Neural cell (in vitro differentiated cells): ENCODE data around the gene METTL3.

Experiments used
- CTCF ChIP-seq: fragments of 450-650 bp; IDR thresholded peaks from 2 replicates; pipeline ENCODE4 v1.5.1; 2014; ENCODE audit warnings: antibody characterized with exemption, mild to moderate bottlenecking, moderate library complexity; ENCODE audit not compliant: poor library complexity, severe bottlenecking
- EZH2 ChIP-seq: fragments of 200-600, 300-800 bp; shearing (Covaris generic), sonication (generic); IDR thresholded peaks from 2 replicates; pipeline ENCODE4 v1.6.1; 2014; ENCODE audit warnings: antibody characterized with exemption, low read length, borderline replicate concordance, mild to moderate bottlenecking; ENCODE audit not compliant: insufficient read depth, poor library complexity, severe bottlenecking
- POLR2AphosphoS5 ChIP-seq: IDR thresholded peaks from 2 replicates; pipeline ENCODE4 v1.6.1; 2012
- RAD21 ChIP-seq: fragments of 450-650 bp; conservative IDR thresholded peaks from 2 replicates; pipeline ENCODE4 v1.6.1; 2014; ENCODE audit warnings: antibody characterized with exemption, mild to moderate bottlenecking, moderate library complexity
- SMC3 ChIP-seq: fragments of 450-650 bp; conservative IDR thresholded peaks from 2 replicates; pipeline ENCODE4 v1.6.1; 2014; ENCODE audit warnings: antibody characterized with exemption, mild to moderate bottlenecking, moderate library complexity; ENCODE audit not compliant: poor library complexity

GRCh38 chr14:21534576-21534975, 23.4 kb upstream of the METTL3 start:
- TF ChIP-seq CTCF (no peak), POLR2AphosphoS5 (no peak), EZH2 (no peak), SMC3 (no peak), RAD21 (no peak)
